Esophagus squamous epithelium (tissue), 4 donors: ENCODE data around the gene SNTN.

Source experiments
- POLR2A ChIP-seq, 4 donors: fragments of 450-650 bp; IDR thresholded peaks; one replicate each; pipeline ENCODE4 v1.6.1; 2017; ENCODE audit warnings: antibody characterized with exemption in 4 of 4, mild to moderate bottlenecking in 4 of 4, moderate library complexity in 3 of 4
- TF ChIP-seq, protein P1 (sequence below), 6 experiments: fragments of 450-650 bp in 4 of 6; fragments of 200-600 bp in 2 of 6; sonication (generic) in 2 of 6; IDR thresholded peaks; one replicate each; pipeline ENCODE4 v1.5.1; 2016 to 2019; ENCODE audit warnings: antibody characterized with exemption in 6 of 6, mild to moderate bottlenecking in 4 of 6, moderate library complexity in 4 of 6

DNA sequence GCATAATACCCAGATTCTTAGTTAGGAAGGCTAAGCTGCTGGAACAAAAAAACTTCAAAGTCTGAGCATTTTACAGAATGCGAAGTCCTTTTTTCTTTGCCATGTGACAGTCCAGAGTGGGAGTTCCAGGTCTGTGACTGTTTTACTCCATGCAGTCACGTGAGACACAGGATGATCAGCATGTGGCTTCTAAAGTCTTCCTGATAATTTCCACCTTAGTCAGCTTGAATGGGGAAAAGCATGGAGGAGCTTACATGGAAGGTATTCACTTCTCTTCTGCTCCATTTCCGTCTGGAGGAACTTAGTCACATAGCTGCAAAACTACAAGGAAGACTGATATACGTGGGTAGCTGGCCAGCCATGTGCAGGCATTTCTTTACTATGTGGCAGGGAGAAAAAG lies 1.7 kb downstream of the SNTN start:
- TF ChIP-seq, protein P1, sequence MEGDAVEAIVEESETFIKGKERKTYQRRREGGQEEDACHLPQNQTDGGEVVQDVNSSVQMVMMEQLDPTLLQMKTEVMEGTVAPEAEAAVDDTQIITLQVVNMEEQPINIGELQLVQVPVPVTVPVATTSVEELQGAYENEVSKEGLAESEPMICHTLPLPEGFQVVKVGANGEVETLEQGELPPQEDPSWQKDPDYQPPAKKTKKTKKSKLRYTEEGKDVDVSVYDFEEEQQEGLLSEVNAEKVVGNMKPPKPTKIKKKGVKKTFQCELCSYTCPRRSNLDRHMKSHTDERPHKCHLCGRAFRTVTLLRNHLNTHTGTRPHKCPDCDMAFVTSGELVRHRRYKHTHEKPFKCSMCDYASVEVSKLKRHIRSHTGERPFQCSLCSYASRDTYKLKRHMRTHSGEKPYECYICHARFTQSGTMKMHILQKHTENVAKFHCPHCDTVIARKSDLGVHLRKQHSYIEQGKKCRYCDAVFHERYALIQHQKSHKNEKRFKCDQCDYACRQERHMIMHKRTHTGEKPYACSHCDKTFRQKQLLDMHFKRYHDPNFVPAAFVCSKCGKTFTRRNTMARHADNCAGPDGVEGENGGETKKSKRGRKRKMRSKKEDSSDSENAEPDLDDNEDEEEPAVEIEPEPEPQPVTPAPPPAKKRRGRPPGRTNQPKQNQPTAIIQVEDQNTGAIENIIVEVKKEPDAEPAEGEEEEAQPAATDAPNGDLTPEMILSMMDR (IDR thresholded peaks at IDR 0.05): no peak
- no peak for TF ChIP-seq POLR2A (IDR thresholded peaks at IDR 0.05)
